HUES48 (cell line): ENCODE results near the gene PRSS27.
"Not testable (repeated sequence)": the region's sequence is repeated elsewhere in the genome, so short reads cannot be mapped to it uniquely, and the experiment has no call there.

Source experiments
- H3K27ac ChIP-seq: one replicate; pipeline ENCODE4 v1.7.0; 2013; ENCODE audit warnings: low read depth, low read length, inconsistent platforms
- H3K27me3 ChIP-seq: 2 replicates; pipeline ENCODE4 v1.6.1; 2013; ENCODE audit warnings: mild to moderate bottlenecking, low read length; ENCODE audit not compliant: control insufficient read depth, insufficient read depth
- H3K36me3 ChIP-seq: 2 replicates; pipeline ENCODE4 v1.6.1; 2013; ENCODE audit warnings: low read length; ENCODE audit not compliant: control insufficient read depth, insufficient read depth
- H3K4me1 ChIP-seq: 2 replicates; pipeline ENCODE4 v1.6.1; 2013; ENCODE audit warnings: mild to moderate bottlenecking, low read length; ENCODE audit not compliant: control insufficient read depth, insufficient read depth
- H3K4me3 ChIP-seq: 2 replicates; pipeline ENCODE4 v1.5.1; 2013; ENCODE audit warnings: mild to moderate bottlenecking, low read depth, low read length
- H3K9ac ChIP-seq: 2 replicates; pipeline ENCODE4 v1.6.1; 2013; ENCODE audit warnings: mild to moderate bottlenecking, low read depth, low read length, moderate library complexity
- H3K9me3 ChIP-seq: 2 replicates; pipeline ENCODE4 v1.6.1; 2013; ENCODE audit warnings: low read length; ENCODE audit not compliant: control insufficient read depth, insufficient read depth

Gene PRSS27

DNA sequence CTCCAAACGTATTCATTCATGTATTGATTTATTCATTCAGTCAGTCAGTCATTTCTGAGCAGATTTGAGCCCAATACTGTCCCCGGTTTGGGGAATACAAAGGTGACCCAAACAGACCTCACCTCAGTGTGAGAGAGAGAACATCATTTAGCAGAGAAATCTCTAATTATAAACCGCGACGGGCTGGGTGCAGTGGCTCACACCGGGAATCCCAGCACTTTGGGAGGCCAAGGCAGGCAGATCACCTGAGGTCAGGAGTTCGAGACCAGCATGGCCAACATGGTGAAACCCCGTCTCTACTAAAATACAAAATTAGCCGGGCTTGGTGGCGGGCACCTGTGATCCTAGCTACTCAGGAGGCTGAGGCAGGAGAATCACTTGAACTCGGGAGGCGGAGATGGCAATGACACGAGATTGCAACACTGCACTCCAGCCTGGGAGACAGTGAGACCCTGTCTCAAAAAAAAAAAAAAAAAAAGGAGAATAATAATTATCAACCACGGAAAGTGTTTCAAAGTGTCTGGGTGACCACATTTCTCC, 1.7 kb upstream of the PRSS27 start:
- peak overlapping the region; percentile 67 for H3K4me3 ChIP-seq
- H3K4me1 ChIP-seq, H3K27me3 ChIP-seq, H3K9me3 ChIP-seq, H3K36me3 ChIP-seq: not testable (repeated sequence)
- H3K27ac ChIP-seq: peak overlapping the region; percentile 79
- peak overlapping the region; percentile 54; the same call in 1 of the 2 replicates for H3K9ac ChIP-seq

DNA sequence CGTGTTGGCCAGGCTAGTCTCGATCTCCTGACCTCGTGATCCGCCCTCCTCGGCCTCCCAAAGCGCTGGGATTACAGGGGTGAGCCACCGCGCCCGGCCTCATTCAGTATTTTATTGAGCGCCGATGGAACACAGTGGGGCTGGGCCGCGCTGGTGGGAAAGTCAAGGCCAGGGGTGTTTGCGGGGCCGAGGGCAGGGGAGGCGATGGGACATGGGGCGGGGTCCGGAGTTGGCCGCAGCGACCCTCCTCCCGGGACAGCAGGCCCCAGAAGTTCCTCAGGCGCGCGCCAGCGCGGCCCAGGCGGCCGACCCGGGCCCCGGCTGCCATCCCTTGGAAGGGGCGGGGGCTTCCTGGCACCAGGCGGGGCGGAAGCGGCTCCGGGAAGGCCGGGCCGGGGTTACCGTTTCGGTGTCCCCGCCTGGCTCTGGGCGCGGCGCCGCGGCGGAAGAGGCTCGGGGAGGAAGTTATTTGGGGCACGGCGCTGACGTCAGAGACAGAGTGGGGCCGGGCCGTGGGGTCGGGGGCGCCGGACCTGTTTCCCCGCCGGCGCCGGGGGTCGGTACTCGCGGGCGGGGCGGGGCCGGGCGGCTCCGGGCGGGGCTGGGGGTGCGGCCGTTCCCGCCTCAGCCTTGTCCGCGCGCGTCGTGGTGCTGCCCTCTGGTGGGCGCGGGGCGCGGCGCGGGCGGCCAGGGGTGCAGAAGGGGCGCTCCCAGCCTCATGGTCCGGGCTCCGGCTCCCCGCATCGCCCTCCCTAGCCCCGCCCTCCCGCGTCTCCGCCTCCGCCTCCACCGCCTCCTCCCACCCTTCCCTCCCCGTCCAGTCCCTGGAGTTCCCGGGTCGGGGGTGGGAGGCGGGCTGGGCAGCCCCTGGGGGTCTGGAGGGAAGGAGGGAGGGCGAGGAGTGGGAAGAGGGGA, 952 bp upstream of the PRSS27 start:
- Histone ChIP-seq H3K36me3 (no peaks in the 10 kb centered on the region), H3K4me1 (no peaks in the 10 kb centered on the region), H3K4me3 (peak overlapping the region; percentile 67), H3K9ac (peak overlapping the region; percentile 63), H3K27me3 (no peaks in the 10 kb centered on the region), H3K9me3 (no peaks in the 10 kb centered on the region), H3K27ac (peak overlapping the region; percentile 91)

DNA sequence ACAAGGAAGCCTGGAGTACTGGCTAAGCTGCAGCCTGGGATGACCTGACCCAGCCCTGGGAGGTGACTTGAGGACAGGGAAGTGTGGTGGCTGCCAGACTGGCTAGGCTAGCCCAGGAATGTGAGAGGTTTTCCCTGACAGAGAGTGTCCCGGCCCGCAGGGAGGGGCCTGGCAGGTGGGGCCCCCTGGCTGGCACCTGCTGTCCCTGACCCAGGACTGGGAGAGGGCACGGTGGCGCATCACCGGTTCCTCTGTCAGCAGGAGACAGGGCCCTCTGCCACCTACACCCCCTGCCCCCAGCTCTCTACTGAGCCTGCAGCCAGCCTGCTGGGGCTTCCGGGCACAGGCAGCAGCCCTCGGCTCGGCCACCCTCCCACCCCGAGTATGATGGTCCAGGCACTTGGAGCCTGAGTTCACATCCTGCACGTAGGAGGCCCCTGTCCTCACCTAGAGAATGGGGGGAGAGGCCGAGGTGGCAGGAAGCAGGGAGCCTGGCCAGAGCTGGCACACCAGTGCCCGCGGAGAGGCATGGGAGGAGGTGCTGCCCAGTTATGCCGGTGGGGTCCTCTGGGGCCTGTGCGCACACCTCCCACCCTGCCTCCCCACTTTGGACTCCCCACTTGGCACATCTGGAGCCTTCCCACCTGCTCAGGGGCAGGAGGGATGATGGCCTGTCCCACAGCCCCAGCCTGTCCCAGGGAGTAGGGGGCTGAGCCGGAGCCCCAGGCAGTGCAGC, 528 bp downstream of the PRSS27 start:
- Histone ChIP-seq H3K4me3 (no peak overlapping the region), H3K27ac (no peak overlapping the region), H3K27me3 (no peaks in the 10 kb centered on the region), H3K36me3 (no peaks in the 10 kb centered on the region), H3K9me3 (no peaks in the 10 kb centered on the region), H3K4me1 (no peaks in the 10 kb centered on the region), H3K9ac (no peak overlapping the region)

DNA sequence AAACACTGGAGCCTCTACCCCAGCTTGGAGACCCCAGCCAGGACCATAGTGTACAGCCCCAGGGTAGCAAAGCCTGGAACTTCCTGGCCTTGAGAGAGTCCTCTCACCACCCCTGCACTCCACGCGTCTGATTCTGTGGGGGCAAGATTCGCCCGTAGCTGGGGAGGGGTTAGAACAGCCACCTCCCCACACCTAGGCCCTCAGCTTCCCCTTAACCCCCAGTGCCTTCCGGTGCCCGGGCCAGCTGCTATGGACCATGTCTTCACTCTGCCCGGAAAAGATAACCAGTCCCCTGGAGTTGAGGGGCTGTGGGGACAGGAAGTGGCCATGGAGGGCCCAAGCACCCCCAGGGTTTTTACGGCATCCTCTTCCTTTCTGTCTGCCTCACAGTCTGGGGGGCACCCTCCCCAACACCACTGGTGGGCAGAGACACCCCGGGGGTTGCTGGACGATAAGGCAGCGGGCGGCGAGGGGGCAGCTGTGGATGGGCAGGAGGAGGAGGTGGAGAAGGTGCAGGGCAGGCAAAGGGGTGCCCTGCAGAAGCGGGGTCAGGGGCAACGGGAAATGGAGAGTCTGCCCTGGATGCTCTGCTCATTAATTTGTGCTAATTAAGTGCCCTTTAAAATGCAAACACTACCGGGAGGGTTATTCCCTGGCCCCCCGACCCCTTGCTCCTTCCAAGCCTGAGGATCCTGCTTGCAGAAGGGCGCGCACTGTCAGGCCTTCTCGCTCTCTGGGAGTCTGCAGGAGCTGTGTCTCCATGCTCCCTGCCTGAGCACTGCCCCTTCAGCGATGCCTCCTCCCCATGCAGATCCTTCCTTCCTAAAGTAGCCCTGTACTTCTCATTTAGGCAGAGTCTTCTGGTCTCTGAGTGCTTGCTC, 2.4 kb downstream of the PRSS27 start:
- H3K4me1 ChIP-seq: no peaks in the 10 kb centered on the region
- H3K27ac ChIP-seq: no peak overlapping the region
- H3K9ac ChIP-seq: no peak overlapping the region
- H3K27me3 ChIP-seq: no peaks in the 10 kb centered on the region
- H3K4me3 ChIP-seq: no peak overlapping the region
- H3K9me3 ChIP-seq: no peaks in the 10 kb centered on the region
- no peaks in the 10 kb centered on the region for H3K36me3 ChIP-seq

DNA sequence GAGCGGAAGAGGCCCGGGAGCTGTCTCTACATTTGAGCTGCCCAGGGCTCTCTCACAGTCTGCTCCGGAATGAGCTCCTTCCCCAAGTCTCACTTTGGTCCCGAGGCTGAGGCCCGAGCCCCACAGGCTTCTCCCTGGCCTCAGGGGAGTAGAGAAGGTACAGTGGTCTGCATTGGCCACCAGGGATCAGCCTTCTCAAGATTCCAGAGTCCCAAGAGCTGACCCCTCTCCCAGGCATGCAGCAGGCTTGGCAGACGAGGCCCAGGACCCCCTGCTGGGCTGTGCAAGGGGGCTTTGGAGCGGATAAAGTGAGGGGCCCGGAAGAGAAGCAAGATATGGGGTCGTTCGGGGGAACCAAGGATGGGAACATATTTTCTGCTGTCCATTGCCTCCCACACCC, 3.1 kb downstream of the PRSS27 start:
- H3K27me3 ChIP-seq: no peaks in the 10 kb centered on the region
- H3K4me3 ChIP-seq: no peak overlapping the region
- H3K27ac ChIP-seq: no peak overlapping the region
- no peak overlapping the region for H3K9ac ChIP-seq
- no peaks in the 10 kb centered on the region for H3K9me3 ChIP-seq
- H3K36me3 ChIP-seq: no peaks in the 10 kb centered on the region
- H3K4me1 ChIP-seq: no peaks in the 10 kb centered on the region

DNA sequence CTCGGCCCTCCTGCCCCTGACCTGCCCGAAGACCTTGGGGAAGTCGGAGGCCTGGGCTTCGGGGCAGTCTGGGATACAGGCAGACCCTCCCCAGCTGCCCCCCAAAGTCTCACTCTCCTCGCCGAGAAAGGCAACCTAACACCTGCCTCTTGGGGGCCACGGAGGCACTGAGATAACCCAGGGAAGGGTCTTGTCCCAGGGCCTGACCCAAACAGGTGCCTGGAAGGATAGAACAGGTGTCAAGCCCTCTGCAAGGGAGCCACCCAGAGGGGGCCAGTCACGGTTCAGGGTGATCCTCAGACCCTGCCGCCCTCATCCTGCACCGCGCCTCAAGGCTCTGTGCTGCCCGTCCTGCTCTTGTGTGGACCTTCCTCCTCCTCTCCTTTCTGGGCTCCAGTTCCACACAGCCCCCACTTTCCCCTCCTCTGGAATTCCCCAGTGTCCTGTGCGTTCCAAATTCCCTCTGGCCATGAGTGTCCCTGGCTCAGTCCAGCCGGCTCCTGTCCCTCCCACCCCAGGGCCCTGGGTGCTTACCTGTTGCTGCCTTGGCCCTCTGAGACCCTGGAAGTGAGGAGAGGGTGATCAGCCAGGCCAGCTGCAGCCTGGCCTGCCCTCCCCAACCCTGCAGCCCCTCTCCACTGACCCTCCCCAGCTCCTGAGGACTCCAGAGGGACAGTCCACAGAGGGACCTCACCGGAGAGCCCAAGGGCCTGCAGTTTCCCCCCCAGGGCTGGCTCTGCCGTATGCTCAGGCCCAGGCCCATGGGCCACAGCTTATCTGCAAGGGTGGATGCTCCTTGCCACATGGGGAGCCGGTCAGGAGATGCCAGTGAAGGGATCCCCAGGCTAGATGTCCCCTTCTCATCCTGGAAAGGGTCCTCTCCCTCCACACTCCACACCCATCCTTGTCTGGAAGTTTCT, 3.8 kb downstream of the PRSS27 start:
- Histone ChIP-seq H3K27ac (no peak overlapping the region), H3K4me1 (no peaks in the 10 kb centered on the region), H3K9me3 (no peaks in the 10 kb centered on the region), H3K27me3 (no peaks in the 10 kb centered on the region), H3K36me3 (no peaks in the 10 kb centered on the region), H3K9ac (no peak overlapping the region), H3K4me3 (no peak overlapping the region)

DNA sequence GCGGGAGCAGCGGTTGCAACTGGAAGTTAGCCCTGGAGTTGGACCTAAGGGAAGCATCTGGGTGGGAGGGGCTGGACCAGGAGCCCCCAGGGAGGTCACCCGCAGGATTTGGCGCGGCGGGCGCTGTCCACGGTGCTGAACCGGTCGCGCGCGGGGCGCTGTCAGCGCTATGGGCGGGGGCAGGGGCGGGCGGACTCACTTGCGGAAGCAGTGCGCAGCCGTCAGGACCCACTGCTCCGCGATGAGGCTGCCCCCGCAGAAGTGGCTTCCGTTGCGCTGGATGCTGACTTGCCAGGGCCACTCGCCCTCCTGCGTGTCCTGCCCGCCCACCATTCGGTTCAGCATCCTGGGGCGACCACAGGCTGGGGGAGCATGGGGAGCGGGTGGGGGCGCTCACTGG, 4.5 kb downstream of the PRSS27 start:
- no peak overlapping the region for H3K27ac ChIP-seq
- H3K36me3 ChIP-seq: no peaks in the 10 kb centered on the region
- no peak overlapping the region for H3K4me3 ChIP-seq
- no peaks in the 10 kb centered on the region for H3K27me3 ChIP-seq
- H3K9me3 ChIP-seq: no peaks in the 10 kb centered on the region
- H3K4me1 ChIP-seq: no peaks in the 10 kb centered on the region
- H3K9ac ChIP-seq: no peak overlapping the region

DNA sequence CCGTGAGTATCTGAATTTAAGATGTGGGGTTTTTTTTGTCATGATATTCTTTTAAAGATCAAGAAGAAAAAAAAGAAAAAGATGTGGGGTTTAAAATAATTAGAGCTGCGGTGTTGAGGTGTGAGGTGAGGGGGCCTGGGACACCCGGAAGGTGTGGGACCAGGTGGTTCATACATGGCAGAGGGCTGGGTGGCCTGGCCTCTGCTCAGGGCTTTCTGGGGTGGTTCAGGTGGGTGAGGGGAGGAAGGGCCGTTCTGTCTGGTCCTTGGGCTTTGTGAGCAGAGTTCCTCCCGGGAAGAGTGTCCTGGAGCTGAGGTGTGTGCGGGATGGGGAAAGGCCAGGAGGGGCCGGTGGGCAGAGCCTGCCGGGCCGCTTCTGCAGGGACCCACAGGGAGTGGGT, 5.0 kb downstream of the PRSS27 start:
- Histone ChIP-seq H3K36me3 (no peaks in the 10 kb centered on the region), H3K27ac (no peak overlapping the region)

DNA sequence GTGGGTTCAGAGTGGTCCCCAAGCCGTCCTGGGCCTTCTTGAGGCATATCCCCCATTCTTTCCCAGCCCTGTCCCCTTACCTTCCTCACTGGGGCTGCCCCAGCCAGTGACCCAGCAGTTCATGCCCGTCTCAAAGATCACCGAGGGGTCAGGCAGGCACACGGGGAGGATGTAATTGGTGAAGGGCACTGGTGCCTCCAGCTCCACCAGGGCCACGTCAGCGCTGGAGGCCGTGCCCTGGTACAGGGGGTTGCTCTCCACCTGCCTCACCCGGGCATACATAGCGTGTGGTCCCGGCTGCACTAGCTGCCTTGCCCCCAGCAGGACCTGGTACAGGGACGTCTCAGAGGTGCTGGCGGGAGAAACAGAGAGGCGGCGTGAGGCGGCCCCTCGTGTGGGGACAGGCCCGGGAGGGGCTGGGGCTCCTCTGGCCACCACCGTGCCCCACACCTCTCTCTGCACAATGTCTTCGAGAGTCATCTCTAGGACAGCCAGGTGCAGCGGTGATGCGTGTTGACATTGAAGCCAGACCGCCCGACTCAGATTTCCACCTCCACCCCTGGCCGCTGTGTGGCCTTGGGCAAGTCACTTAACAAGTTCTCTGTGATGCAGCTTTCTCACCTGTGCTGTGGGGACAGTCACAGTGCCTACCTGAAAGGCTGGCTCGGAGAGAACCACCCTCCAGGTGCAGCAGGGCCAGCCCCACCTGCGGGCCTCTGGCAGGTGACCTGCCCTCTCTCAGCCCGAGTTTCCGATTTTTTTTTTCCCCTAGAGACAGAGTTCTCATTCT, 5.8 kb downstream of the PRSS27 start:
- H3K27me3 ChIP-seq: no peaks in the 10 kb centered on the region
- H3K27ac ChIP-seq: no peak overlapping the region
- H3K36me3 ChIP-seq: no peaks in the 10 kb centered on the region
- no peaks in the 10 kb centered on the region for H3K9me3 ChIP-seq
- H3K4me1 ChIP-seq: no peaks in the 10 kb centered on the region
- no peak overlapping the region for H3K9ac ChIP-seq
- no peak overlapping the region for H3K4me3 ChIP-seq

More for the DNA sequence above, 5.0 kb downstream of the PRSS27 start:
- Histone ChIP-seq H3K9ac (no peak overlapping the region), H3K27me3 (no peaks in the 10 kb centered on the region), H3K4me3 (no peak overlapping the region), H3K4me1 (no peaks in the 10 kb centered on the region), H3K9me3 (no peaks in the 10 kb centered on the region)
